ENCODE results near the gene CFAP61.

Gene CFAP61

GRCh38 chr20:20248620-20249200 is 196.4 kb downstream of the CFAP61 start:
- DNase-seq = no peak

DNA sequence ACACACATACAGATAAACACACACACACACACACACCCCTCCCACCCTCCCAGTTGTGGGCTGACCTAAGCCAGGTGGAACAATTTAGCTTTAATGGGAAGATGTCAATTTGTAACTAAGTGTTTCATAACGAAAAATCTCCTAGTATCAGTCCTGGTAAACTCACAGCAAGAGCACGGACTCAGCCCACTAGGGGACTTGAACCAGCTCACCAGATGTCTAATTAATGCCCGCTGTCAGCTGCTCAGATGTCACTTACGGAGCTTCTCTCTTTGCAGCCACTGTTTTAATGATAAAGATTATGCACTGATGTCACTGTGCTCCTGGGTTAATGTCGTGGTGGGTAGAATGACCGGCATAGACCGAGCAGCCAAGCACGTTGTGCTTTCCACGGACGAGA is 199.0 kb downstream of the CFAP61 start:
- DNase-seq = no peak

DNA sequence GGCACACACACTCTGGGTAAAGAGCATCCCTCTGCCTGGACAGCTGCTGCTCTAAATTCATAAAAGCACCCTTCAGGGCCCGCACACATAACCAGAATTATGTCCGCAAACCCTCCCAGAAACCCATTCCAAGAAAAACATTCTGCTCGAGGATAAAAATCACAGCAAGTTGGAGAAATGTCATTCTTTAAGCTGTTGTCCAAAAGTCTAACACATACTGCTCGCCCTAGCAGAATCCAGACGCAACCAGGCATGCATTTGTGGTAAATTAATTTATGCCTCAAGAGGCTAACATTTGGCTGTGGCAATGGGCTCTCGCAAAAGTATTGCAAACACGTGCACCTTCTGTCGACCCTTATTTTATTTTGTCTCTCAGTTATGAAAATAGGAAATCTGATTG is 199.5 kb downstream of the CFAP61 start:
- DNase-seq = no peak

DNA sequence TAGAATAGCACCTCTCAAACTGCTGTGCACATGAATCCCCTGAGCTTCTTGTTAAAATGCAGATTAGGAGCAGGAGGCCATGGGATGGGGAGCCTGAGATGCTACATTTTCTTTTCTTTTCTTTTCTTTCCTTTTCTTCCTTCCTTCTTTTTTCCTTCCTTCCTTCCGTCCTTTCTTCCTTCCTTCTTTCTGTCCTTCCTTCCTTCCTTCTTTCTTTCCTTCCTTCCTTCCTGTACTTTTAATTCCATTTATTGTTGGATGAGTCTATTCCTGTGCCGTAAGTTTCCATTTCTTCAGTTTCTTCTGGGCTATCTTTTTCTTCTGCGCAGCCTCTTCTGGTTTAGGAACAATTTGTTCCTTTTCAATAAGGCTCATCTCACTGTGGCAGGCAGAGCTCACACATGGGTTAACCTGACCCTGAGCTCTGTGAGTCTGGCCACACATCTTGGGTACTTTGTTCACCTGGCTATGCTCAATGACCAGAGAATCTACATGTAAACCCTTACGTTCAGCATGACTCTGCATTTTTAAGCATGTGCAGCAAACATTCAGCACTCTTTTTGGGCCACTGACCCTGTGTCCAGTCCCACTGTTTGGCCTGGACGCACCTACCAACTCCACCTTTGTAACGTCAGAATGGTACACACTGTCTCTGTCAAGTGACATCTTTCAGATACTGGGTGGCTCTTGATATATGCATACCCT is 200.9 kb downstream of the CFAP61 start:
- DNase-seq = no peak

- DNase-seq = no peak
These were observed 201.5 kb downstream of the CFAP61 start for GRCh38 chr20:20253744-20254330.

GRCh38 chr20:20255099-20255498 is 202.8 kb downstream of the CFAP61 start:
- no peak for DNase-seq

DNA sequence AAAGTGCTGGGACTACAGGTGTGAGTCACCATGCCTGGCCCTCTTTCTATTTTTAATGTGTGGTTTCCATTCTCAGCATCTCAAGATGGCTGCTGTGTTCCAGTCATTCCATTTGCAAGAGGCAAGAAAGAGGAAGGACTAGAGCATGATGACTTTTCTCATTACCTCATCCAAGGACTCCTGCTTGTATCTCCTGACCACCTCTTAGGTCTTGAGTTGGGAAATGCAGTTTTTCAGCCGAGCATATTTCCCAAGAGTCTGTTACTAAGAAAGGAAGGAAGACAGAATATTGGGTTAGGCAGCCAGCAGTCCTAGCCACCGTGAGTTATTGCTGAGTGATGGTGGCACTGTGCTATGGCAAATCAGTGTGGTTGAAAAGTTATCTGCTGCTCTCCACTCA is 207.2 kb downstream of the CFAP61 start:
- no peak for DNase-seq

- DNase-seq = no peak
These were observed 208.8 kb downstream of the CFAP61 start for GRCh38 chr20:20261159-20261558.

- DNase-seq = no peak
These were observed 212.9 kb downstream of the CFAP61 start for GRCh38 chr20:20265210-20265609.

- DNase-seq = no peak
These were observed 214.2 kb downstream of the CFAP61 start for GRCh38 chr20:20266552-20266951.

DNA sequence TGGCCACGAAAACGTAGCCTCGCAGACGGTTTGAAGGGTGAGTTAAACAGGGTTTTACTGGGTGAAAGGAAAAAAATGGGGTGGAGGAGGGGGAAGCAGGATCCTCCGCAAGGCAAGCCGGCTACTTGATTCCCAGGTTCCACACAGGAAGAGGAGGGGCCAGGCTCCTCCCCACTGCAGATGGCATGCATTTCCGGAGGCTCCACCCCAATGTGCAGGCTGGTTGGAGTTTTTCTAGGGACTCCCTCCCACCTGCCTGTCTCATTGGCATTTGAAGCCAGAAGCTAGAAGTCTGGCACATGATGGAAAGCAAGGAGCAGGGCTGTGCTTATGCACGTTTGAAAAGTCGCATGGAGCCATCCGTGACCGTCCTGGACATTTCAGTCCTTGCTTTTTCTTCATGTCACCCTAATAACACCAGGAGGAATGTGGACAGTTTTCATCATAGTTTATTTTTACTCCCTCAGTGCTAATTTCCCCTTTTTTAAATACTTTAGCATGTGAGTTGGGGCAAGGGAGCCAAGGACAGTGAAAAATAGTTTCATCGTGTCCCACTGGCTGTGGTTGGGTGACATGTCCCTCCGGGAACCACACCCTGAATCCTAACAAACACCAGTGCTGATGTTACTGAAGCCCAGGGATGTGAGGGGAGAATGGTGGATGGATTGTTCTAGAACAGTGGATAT is 215.5 kb downstream of the CFAP61 start:
- DNase-seq = no peak

DNA sequence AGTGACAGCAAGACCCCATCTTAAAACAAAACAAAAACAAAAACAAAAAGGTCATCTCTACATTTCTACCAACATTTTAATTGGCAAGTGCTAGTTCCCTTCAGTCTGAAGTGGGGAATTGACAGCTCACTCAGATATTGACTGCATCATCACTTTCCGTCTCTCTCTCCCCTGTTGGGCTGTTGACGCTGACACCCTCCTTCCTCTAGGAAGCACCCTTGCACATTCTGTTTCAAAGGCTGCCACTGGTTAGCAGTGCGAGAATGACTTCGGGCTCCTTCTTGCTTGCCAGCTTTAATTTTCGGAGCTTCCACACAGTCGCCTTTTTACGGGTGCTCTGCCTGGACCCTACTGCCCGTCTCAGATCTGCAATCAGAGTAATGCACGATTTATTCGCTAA is 218.9 kb downstream of the CFAP61 start:
- DNase-seq = no peak

DNA sequence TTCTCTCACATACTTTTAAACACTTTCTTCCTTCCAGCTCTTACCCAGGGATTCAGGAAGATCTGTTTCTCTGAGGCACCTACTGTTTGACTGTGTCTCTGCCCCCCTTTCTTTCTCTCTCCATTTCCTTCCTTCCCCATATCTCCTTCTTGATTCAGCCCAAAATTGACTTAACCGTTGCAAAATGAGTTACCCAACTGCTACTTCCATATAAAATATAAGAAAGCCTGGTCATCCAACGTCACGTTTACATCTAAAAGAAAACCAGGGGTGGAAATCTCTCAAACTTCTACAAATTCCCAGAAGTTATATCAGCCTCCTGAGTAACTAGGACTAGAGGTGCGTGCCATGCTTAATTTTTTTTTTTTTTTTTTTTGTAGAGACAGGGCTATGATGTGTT is 220.4 kb downstream of the CFAP61 start:
- DNase-seq = no peak

DNA sequence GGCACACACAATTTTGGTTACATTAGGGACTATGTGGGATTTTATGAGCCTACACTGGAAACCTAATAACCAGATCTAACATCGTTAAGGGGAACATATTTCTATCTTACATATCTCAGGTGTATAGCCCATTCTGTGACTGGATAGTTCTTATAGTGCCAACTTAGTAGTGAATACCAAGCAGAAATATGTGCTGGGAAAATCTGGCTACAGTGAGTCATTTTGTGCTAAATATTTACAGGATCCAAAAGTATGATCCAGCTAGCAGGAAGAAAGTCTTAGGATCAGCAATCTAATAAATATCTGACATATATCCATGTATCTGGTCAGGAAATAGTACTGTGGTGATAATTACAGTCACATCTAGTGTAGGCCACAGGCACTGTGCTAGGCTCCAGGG is 221.0 kb downstream of the CFAP61 start:
- no peak for DNase-seq

DNA sequence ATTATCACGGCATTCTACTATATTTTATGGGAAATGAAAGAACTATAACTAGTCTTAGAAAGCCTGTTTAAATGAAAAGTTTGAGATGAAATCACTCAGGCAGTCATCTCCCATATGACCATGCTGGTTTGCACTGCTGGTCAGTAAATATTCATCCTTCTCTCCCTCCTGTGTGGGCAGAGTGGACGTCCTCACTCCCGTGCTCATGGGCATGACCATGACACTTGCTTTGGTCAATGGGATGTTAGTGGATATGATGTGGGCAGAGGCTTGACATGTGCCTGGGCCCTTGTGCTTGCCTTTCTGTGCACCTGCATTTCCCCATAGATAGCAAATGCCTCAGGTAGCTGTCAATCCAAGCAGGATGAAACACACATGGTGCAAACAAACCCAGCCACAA is 222.5 kb downstream of the CFAP61 start:
- DNase-seq = no peak

- no peak for DNase-seq
These were observed 223.3 kb downstream of the CFAP61 start for GRCh38 chr20:20275636-20276035.

DNA sequence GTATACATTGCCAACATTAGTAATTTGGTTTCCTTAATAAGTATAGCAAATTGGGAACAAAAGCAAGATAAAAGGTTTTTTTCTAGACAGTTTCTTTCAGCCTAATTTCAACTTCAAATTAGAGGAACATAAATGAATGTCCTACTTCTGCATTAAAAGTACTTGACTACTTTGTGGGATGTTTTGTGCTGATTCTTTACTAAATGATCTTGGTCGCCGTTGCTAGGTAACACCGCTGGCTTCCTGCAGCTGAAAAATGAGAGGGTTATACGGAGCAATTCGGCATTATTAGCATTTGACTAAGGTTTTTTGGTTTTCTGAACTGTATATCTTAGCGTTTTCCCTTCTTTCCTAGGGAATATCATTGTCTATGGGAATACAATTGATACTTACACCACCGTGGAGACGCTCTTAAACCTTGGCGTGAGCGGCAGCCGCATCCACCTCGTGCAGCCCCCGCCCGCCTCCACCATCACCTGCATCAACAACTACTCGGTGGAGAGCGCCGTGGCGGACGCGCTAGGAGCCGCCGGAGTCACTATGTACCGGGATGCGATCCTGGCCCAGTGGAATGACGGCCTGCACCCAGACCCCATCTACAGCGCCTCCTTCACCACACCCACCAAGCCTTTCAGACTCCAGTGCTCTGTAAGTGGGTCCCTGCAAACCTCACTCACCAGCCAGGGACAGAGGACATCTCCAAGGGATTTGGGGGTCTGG is 224.6 kb downstream of the CFAP61 start:
- DNase-seq = no peak

DNA sequence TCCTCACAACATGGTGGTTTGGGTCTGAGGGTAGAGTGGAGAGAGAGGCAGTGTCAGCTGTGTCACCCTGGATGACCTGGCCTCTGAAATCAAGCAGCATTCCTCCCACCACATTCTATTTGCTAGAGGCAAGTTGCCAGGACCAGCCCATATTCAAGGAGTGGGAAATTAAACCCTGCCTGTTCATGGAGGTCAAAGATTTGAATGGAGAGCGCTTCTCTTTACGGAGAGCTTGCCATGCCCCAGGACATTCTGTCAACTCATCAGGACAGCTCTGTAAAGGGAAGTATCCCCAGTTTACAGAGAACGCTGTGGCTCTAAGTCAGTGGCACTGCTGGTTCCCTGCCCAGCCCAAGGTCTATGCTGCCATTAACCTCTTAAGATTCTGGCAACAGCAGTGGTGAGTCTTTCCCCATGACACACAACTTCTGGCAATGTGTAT is 225.6 kb downstream of the CFAP61 start:
- no peak for DNase-seq

- no peak for DNase-seq
These were observed 233.7 kb downstream of the CFAP61 start for GRCh38 chr20:20286061-20286460.

DNA sequence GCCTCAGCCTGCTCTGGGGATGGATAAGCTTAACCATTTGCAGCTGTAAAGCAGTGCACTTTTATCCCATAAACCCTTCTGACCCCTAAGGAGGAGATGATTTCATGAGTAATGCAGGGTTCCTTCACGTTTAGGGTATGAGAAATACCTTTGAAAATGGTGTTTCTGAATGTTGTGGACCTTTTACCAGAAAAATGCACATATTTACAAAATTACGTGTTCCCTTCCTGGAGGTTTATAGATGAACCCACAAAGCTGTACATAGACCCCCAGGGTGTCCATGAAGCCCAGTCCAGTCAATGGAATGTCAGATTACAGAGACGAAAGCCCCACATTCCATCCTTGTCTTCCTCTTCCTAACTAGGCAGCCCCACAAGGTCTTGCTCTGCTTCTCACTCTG is 237.0 kb downstream of the CFAP61 start:
- DNase-seq = no peak

DNA sequence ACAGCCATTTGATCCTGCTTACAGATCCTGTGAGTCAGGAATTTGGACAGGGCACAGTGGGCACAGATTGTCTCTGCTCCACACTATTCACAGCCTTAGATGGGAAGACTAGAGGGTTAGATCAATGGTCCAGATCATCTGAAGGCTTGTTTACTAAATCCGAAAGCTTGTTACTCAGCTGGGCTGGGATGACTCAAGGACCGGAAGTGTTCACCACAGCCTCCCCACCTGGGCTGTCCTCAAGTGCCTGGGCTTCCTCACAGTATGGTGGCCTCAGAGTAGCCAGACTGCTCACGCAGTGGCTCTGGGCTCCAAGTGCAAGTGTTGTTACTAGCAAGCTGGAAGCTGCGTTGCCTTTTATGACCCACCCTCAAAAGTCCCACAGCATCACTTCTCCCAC is 240.1 kb downstream of the CFAP61 start:
- no peak for DNase-seq

DNA sequence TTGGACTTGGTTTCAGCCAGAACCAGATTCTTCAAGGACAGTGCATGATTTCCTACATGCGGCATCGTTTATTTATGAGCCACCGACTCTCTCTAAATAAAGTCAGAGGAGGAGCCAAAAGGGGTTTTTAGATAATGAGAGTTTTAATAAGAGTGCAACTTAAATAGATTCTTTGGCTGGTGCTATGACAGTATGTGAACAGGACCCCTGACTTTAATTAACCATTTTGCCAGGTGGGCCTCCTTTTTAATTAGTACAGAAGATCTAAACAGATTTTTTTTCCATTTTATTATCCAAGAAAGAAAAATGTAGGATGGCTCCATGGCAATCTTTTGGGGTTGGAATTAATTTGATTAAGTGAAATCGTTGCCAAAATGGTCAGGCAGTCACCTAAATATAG is 240.8 kb downstream of the CFAP61 start:
- DNase-seq = no peak

GRCh38 chr20:20293691-20294385 is 241.5 kb downstream of the CFAP61 start:
- no peak for DNase-seq

Measured in right forelimb (tissue), 1 donor.